NB4 (cell line): Measurements from ENCODE around the gene JPH3.

Source experiments
- DNase-seq: peaks from one replicate; pipeline ENCODE4 v3.0.0; 2010; ENCODE audit warnings: low read depth
- H3K4me3 ChIP-seq: one replicate; pipeline ENCODE4 v1.5.1; 2011; ENCODE audit warnings: mild to moderate bottlenecking, low read depth, low read length, moderate library complexity
- MYC ChIP-seq: IDR thresholded peaks from 2 replicates; pipeline ENCODE4 v1.6.1; 2011; ENCODE audit warnings: low read depth, low read length
- POLR2A ChIP-seq: IDR thresholded peaks from 2 replicates; pipeline ENCODE4 v1.6.1; 2011; ENCODE audit warnings: mild to moderate bottlenecking; ENCODE audit not compliant: insufficient read length; ENCODE audit errors: extremely low read depth
- TF ChIP-seq, protein P1 (sequence below): IDR thresholded peaks from one replicate; pipeline ENCODE4 v1.5.1; 2012; ENCODE audit warnings: low read depth, low read length
- TF ChIP-seq, protein P2 (sequence below): IDR thresholded peaks from 2 replicates; pipeline ENCODE4 v1.6.1; 2011; ENCODE audit warnings: low read depth, low read length

JPH3 gene

DNA sequence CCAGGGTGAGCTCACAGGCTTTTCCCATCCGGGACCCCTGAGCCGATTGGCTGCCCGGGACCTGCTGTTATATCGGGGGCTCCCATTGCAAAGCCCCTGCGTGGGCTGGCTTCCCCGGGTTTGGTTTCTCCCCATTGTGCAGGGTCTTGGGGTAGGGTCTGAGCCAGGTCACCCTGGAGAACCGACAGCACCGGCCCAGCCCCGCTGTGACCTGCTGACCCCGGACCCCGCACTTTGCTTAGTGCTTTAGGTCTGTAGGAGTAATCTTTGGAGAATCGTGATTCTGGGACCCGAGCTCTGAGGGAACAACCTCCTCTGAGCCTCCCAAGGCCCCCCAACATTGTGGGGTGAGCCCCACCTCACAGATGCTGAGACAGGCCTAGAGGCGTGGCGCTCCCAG, 62.9 kb downstream of the JPH3 start:
- TF ChIP-seq, protein P1, sequence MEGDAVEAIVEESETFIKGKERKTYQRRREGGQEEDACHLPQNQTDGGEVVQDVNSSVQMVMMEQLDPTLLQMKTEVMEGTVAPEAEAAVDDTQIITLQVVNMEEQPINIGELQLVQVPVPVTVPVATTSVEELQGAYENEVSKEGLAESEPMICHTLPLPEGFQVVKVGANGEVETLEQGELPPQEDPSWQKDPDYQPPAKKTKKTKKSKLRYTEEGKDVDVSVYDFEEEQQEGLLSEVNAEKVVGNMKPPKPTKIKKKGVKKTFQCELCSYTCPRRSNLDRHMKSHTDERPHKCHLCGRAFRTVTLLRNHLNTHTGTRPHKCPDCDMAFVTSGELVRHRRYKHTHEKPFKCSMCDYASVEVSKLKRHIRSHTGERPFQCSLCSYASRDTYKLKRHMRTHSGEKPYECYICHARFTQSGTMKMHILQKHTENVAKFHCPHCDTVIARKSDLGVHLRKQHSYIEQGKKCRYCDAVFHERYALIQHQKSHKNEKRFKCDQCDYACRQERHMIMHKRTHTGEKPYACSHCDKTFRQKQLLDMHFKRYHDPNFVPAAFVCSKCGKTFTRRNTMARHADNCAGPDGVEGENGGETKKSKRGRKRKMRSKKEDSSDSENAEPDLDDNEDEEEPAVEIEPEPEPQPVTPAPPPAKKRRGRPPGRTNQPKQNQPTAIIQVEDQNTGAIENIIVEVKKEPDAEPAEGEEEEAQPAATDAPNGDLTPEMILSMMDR: no peak
- TF ChIP-seq, protein P2, sequence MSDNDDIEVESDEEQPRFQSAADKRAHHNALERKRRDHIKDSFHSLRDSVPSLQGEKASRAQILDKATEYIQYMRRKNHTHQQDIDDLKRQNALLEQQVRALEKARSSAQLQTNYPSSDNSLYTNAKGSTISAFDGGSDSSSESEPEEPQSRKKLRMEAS: no peak
- TF ChIP-seq POLR2A: no peak
- no peak for TF ChIP-seq MYC
- no peak overlapping the region for H3K4me3 ChIP-seq
- DNase-seq: no peak

DNA sequence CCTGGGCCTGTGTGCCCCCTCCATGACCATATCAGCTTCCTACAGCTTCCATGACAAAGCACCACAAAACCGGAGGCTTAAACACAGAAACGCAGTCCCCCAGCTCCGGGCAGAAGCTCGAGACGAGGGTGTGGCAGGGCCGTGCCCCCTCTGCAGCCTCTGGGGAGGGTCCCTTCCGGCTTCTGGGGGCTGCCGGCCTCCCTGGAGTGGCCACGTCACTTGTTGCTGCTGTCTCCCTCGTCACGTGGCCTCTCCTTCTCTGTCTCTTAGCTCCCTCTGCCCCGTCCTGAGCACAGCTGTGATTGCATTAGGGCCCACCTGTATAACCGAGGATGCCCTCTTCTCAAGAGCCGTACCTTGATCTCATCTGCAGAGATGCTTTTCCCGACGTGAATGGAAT, 64.6 kb downstream of the JPH3 start:
- DNase-seq: no peak
- H3K4me3 ChIP-seq: no peak overlapping the region
- TF ChIP-seq, protein P2: no peak
- TF ChIP-seq, protein P1: no peak
- TF ChIP-seq MYC: no peak
- TF ChIP-seq POLR2A: no peak

DNA sequence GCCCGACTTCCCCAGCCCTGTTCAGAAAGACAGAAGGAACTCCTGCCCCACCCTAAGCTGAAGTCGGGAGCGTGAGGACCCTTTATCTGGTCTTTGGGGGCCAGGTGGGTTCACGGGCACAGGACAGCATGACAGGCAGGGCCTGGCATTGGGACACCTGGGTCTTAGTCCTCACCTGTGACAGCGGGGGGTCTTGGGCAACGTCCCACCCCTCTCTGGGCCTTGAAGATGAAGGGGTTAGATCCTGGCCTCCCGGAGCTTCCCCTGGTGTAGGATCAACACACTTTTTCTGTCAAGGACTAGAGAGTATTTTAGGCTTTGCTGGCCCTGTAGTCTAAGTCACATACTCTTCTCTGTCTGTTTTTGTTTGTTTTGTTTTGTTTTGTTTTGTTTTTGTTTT, 65.1 kb downstream of the JPH3 start:
- H3K4me3 ChIP-seq: no peak overlapping the region
- TF ChIP-seq POLR2A: no peak
- TF ChIP-seq, protein P1: no peak
- TF ChIP-seq, protein P2: no peak
- no peak for TF ChIP-seq MYC
- DNase-seq: no peak

DNA sequence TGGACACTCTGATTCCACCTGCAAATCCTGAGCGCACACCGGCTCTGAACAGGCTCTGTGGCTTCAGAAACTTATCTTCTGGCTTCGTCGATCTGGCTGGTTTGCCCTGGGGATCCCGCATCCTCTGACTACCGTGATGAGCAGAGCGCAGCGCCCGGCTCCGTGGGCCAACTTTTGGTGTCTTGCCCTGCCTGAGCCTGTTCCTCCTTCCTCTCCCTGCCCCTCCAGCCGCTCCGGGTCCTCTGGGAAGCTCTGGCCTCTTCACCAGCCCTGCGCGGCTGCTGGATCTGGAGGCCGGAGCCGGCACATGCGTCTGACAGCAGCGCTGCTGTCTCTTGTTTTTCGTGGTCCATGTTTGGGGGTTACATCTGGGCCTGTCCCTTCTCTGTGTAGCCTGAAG, 65.6 kb downstream of the JPH3 start:
- H3K4me3 ChIP-seq: no peak overlapping the region
- DNase-seq: no peak
- TF ChIP-seq, protein P2: no peak
- TF ChIP-seq MYC: no peak
- TF ChIP-seq, protein P1: no peak
- no peak for TF ChIP-seq POLR2A

DNA sequence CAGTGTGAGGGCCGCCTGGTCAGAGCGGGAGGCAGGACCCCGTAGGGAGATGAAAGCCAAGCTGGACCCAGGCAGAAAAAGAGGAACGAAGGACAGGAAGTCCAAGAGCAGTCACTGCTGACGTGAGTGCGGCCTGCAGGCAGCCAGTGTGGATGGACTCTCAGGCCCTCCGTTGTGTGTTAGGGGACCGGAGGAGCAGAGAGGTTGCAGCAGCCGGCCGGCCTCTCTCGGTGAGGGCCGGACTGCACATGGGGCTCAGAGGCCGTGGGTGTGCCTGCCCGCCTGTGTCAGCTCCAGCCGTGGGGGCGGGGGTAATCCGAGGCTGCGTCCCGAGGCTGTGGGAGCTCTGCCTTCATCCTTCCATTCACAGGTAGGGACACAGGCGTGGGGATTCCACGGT, 67.4 kb downstream of the JPH3 start:
- H3K4me3 ChIP-seq: no peak overlapping the region
- TF ChIP-seq MYC: no peak
- TF ChIP-seq, protein P2: no peak
- TF ChIP-seq, protein P1: no peak
- TF ChIP-seq POLR2A: no peak
- DNase-seq: no peak

DNA sequence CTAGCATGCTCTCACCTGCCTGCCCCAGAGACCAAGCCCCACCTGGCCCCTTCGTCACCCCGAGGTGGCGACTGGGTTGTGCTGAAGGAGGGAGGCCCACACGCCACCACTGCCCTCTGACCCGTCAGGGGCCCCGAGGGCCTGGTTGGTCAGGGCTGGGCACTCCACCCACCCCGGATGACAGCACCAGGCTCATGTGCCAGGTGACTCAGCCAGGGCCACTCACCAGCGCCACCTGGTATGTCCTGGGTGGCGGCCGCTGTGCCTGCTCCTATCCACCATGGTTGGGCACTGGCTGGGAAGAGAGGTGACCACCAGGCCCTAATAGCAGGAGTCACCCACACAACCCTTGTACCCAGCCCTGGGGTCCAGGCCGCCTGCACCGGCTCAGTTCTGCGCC, 68.9 kb downstream of the JPH3 start:
- no peak overlapping the region for H3K4me3 ChIP-seq
- no peak for DNase-seq
- TF ChIP-seq, protein P1: no peak
- TF ChIP-seq, protein P2: no peak
- TF ChIP-seq POLR2A: no peak
- no peak for TF ChIP-seq MYC
